ENCODE data around the gene APLN.

The APLN gene

GRCh38 chrX:129696463-129697155 is 41.9 kb upstream of the APLN start:
- H3K4me3 ChIP-seq (replicated peaks in 1 of 2; ENCODE audit: low read depth in 2 of 2, low read length in 2 of 2), result no peak overlapping the region
- DNase-seq (ENCODE audit: low read depth in 2 of 2), result no peak
- TF ChIP-seq CTCF (IDR thresholded peaks at IDR 0.05; ENCODE audit: low read depth, low read length), result no peak

DNA sequence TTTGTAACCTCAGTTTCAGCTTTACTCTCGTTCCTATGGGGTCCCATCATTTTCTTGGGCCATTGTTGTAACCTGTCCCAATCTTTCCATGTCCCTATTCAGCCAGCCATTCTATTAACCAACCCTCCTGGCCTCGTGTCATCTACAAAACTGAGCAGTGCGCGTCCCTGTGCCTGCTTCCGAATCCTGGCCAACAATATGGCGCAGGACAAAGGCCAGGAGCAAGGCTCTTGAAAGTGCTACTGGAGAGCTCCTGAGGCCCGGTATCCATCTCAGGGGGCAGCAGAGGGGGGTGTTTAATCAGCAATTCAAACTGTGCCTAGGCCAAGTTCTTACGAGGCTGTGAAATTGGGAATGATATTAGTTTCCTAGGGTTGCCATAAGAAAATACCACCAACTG is 41.2 kb upstream of the APLN start:
- H3K4me3 ChIP-seq (replicated peaks in 1 of 2; ENCODE audit: low read depth in 2 of 2, low read length in 2 of 2), result no peak overlapping the region
- TF ChIP-seq CTCF (IDR thresholded peaks at IDR 0.05; ENCODE audit: low read depth, low read length), result no peak
- DNase-seq (ENCODE audit: low read depth in 2 of 2), result no peak

- H3K4me3 ChIP-seq (replicated peaks in 1 of 2; ENCODE audit: low read depth in 2 of 2, low read length in 2 of 2), result no peak overlapping the region
- DNase-seq (ENCODE audit: low read depth in 2 of 2), result no peak
- no peak for TF ChIP-seq CTCF (IDR thresholded peaks at IDR 0.05; ENCODE audit: low read depth, low read length)
Measured at GRCh38 chrX:129695535-129695934, 40.8 kb upstream of the APLN start.

GRCh38 chrX:129694805-129695204 is 40.0 kb upstream of the APLN start:
- no peak for TF ChIP-seq CTCF (IDR thresholded peaks at IDR 0.05; ENCODE audit: low read depth, low read length)
- no peak overlapping the region for H3K4me3 ChIP-seq (replicated peaks in 1 of 2; ENCODE audit: low read depth in 2 of 2, low read length in 2 of 2)

GRCh38 chrX:129693354-129693753 is 38.6 kb upstream of the APLN start:
- no peak overlapping the region for H3K4me3 ChIP-seq (replicated peaks in 1 of 2; ENCODE audit: low read depth in 2 of 2, low read length in 2 of 2)
- no peak for DNase-seq (ENCODE audit: low read depth in 2 of 2)
- no peak for TF ChIP-seq CTCF (IDR thresholded peaks at IDR 0.05; ENCODE audit: low read depth, low read length)

More at GRCh38 chrX:129694805-129695204, 40.0 kb upstream of the APLN start:
- no peak for DNase-seq (ENCODE audit: low read depth in 2 of 2)

- H3K4me3 ChIP-seq (replicated peaks in 1 of 2; ENCODE audit: low read depth in 2 of 2, low read length in 2 of 2), result no peak overlapping the region
Measured at GRCh38 chrX:129690435-129690834, 35.7 kb upstream of the APLN start.

More at GRCh38 chrX:129690435-129690834, 35.7 kb upstream of the APLN start:
- no peak for TF ChIP-seq CTCF (IDR thresholded peaks at IDR 0.05; ENCODE audit: low read depth, low read length)
- DNase-seq (ENCODE audit: low read depth in 2 of 2), result peak in 1 of 2 donors; percentile 81

Data from cardiac fibroblast (primary cell).